ENCODE data around the gene SRCAP.

DNA sequence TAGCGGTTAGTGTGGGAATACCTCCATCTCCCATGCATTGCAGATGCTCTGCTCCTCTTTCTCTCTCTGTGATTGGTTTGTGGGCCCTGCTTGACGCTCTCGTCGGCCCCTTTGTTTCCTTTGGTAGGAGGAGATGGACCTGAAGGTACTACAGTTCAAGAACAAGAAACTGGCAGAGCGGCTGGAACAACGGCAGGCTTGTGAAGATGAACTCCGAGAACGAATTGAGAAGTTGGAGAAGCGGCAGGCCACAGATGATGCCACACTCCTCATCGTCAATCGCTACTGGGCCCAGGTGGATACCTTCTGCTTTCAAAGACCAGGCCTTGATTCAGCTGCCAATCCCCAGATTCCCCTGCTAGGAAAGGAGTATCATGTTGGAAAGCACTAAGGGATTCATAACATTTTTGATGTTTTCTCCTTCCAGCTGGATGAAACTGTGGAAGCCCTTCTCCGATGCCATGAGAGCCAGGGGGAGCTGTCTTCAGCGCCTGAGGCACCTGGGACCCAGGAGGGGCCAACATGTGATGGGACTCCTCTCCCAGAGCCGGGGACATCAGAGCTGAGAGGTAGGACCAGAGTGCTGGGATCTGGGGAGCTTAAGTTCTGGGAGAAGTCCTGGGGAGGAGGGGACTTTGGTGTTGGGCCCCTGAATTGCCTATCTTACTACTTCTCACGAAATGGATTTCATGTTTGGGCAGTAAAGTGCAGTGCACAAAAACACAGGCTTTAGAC lies 64.2 kb downstream of the SRCAP start:
- TF ChIP-seq CTCF (optimal IDR thresholded peaks at IDR 0.05 in 1 of 3, IDR thresholded peaks at IDR 0.05 in 1 of 3, conservative IDR thresholded peaks at IDR 0.05 in 1 of 3; ENCODE audit: extremely low read depth in 1 of 3, insufficient read depth in 2 of 3, low read length in 3 of 3) (no peak), EZH2 (IDR thresholded peaks at IDR 0.05; ENCODE audit: low read length) (no peak)

Measured in keratinocyte (primary cell).